ENCODE data around the gene BICDL1.

DNA sequence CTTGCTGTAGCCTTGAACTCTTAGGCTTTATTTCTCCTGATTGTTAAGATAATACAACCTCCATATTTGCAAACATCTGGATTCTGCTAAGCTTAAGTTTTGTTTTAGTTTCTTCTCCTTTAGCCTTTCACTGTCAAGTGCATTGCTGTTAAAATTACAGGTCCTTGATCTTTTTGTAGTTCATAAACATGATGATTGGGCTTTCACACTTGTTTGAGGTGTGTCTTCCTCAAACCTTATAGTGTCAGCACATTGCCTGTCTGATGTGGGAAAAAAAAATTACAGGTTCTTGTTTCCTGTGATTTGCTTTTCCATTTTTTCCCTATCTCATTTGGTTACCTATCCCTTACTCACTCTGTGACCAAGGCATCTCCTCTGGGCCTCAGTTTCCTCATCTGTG, 59.2 kb downstream of the BICDL1 start:
- TF ChIP-seq, protein P1, sequence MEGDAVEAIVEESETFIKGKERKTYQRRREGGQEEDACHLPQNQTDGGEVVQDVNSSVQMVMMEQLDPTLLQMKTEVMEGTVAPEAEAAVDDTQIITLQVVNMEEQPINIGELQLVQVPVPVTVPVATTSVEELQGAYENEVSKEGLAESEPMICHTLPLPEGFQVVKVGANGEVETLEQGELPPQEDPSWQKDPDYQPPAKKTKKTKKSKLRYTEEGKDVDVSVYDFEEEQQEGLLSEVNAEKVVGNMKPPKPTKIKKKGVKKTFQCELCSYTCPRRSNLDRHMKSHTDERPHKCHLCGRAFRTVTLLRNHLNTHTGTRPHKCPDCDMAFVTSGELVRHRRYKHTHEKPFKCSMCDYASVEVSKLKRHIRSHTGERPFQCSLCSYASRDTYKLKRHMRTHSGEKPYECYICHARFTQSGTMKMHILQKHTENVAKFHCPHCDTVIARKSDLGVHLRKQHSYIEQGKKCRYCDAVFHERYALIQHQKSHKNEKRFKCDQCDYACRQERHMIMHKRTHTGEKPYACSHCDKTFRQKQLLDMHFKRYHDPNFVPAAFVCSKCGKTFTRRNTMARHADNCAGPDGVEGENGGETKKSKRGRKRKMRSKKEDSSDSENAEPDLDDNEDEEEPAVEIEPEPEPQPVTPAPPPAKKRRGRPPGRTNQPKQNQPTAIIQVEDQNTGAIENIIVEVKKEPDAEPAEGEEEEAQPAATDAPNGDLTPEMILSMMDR (IDR thresholded peaks at IDR 0.05) = no peak
- TF ChIP-seq POLR2A (IDR thresholded peaks at IDR 0.05) = no peak

Data from testis (tissue), 2 donors.